HFF-Myc (cell line): ENCODE measurements around the gene TTC31.

Experiments
- DNase-seq: peaks from one replicate; pipeline ENCODE4 v3.0.0-alpha.2; 2011; ENCODE audit warnings: low read depth; ENCODE audit errors: extremely low read depth
- H3K4me3 ChIP-seq: replicated peaks from 2 replicates; pipeline ENCODE4 v1.5.1; 2011; ENCODE audit warnings: low read depth, mild to moderate bottlenecking, control low read depth, low read length
- TF ChIP-seq, protein P1 (sequence below): IDR thresholded peaks from 2 replicates; pipeline ENCODE4 v1.5.1; 2012; ENCODE audit warnings: mild to moderate bottlenecking, low read depth, low read length, control low read depth; ENCODE audit errors: missing control alignments

The TTC31 gene

DNA sequence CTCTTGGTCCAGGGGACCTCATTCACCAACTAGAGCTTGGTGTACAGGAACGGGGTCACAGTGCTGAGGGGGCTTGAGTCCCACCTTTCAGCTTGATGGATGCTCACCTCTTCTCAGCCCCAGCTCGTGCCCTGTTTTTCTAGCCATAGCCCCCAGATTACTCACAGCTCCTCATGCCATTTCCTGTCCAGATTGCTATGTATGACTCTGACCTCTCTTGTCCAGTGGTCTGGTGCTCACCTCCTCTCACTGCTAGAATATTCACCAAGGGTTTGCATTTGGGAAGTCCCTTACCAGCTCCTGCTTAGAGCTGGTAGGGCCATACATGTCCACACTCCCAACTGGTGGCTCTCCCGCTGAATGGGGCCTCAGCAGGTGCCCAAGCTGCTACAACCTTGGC is 10.7 kb downstream of the TTC31 start:
- DNase-seq = no peak
- no peak overlapping the region for H3K4me3 ChIP-seq
- TF ChIP-seq, protein P1, sequence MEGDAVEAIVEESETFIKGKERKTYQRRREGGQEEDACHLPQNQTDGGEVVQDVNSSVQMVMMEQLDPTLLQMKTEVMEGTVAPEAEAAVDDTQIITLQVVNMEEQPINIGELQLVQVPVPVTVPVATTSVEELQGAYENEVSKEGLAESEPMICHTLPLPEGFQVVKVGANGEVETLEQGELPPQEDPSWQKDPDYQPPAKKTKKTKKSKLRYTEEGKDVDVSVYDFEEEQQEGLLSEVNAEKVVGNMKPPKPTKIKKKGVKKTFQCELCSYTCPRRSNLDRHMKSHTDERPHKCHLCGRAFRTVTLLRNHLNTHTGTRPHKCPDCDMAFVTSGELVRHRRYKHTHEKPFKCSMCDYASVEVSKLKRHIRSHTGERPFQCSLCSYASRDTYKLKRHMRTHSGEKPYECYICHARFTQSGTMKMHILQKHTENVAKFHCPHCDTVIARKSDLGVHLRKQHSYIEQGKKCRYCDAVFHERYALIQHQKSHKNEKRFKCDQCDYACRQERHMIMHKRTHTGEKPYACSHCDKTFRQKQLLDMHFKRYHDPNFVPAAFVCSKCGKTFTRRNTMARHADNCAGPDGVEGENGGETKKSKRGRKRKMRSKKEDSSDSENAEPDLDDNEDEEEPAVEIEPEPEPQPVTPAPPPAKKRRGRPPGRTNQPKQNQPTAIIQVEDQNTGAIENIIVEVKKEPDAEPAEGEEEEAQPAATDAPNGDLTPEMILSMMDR = no peak

DNA sequence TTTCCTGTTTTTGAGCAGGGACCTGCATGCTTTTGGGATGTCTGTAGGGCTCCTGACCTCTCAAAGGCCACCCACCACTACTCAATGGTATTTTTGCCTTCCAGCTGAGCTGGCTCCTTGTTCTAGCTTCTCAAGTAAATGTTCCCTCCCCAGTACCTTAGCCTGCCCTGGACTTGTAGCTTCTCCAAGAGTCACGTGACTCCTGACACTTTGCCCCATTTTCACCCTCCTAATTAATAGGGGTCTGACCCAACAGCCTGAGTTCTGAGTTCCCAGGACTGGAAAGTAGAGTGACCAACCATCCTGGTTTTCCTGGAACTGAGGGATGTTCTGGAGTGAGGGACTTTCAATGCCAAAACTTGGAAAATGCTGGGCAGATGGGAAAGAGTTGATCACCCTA is 12.6 kb downstream of the TTC31 start:
- TF ChIP-seq, protein P1 = no peak
- DNase-seq = no peak
- H3K4me3 ChIP-seq = no peak overlapping the region

DNA sequence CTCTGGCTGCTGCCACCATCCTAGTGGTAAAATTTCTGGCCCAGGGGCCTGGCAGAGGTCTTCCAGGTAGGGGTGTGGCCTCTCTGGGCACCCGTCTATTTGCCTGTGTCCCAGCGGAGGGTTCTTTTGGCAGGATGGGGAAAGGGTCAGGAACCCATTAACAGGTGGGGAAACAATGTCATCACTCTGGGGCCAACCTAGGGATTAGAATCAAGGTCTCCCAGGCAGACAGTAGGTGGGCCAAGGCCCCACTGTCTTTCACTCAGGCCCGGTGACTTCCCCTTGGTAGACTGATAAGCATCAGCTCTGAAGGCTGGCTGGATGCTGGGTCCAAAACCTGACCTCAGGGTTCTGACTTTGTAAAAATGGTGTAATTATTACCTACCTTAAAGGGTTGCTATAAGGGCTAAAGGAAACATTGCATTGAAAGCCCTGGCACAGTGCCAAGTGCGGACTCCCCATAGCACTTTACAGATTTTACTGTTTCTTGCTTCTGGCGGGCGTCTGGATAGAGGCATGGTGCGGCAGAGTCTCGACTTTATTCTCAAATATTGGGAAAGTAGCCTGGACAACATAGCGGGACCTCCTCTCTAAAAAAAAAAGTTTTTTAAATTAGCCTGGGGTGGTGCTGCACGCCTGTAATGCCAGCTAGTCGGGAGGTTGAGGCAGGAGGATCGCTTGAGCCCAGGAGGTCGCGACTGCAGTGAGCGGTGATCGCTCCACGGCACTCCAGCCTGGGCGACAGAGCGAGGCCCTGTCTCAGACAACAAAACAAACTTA is 14.3 kb downstream of the TTC31 start:
- TF ChIP-seq, protein P1 = no peak
- no peak for DNase-seq
- no peak overlapping the region for H3K4me3 ChIP-seq

DNA sequence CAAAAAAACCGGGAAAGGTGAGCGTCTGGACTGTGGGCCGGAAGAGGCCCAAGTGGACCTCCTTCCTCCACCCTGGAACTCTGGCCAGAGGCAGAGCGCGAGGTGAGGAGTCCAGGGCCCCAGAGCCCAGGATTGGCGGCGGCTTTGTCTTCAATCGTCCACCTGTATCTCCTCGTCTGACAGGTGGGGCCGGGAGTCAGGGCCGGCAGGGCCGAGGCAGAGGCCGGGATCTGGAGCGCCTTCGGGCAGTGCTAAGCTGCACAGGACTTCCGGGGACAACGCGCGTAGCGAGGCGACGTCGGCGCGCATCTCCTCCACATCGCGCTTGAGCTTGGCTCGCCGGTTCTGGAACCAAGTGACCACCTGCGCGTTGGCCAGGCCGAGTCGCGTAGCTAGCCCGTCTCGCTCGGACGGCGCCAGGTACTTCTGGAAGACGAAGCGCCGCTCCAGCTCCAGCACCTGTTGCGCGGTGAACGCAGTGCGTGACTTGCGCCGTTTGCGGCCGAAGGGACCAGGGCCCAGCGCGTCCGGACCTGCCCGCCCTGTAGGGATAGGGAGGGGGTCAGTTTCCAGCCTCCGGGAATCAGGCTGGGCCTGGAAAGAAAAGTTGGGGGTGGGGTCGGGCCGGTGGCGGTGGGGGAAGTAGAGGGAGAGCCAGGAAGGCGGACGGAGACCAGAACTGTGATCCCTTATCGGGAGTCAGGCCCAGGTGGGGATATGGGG is 15.1 kb downstream of the TTC31 start:
- H3K4me3 ChIP-seq = peak overlapping the region; percentile 36
- TF ChIP-seq, protein P1 = no peak
- no peak for DNase-seq

DNA sequence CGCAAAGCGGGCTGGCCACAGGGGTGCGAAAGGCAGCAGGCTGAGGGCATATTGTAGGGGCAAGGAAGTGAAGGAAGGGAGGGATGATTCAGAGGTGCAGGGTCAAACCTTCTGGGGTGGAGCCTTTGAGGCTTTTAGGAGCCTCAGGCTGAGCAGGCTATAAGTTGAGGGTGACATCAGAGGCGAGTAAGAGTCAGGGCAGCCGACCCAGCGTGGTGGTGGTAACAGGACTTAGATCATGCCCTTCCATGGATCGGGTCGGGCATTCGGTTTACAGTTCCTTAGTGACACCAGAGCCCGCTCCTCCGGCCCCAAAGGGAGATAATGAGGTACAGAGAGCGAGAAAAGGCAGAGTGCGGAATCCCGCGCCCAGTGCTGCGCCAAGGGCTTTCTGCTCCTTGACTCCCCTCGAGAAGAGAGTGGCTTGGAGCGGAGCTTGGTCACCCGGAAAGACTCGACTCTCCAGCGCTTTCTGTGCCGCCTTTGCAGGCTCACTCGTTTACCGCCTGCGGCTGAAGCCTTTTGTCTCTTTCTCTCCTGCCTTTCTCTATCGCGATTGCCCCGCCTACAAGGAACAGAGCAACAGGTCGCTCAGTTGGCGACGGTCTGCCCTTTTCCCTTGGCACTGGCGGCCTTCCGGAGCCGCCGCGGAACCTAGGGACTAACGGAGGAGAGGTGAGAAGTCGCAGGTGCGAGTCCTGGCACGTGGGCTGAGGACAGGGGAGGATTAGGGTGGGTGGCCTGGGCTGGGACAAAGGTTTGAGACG is 15.8 kb downstream of the TTC31 start:
- peak overlapping the region; percentile 36 for H3K4me3 ChIP-seq
- TF ChIP-seq, protein P1 = no peak
- DNase-seq = no peak

DNA sequence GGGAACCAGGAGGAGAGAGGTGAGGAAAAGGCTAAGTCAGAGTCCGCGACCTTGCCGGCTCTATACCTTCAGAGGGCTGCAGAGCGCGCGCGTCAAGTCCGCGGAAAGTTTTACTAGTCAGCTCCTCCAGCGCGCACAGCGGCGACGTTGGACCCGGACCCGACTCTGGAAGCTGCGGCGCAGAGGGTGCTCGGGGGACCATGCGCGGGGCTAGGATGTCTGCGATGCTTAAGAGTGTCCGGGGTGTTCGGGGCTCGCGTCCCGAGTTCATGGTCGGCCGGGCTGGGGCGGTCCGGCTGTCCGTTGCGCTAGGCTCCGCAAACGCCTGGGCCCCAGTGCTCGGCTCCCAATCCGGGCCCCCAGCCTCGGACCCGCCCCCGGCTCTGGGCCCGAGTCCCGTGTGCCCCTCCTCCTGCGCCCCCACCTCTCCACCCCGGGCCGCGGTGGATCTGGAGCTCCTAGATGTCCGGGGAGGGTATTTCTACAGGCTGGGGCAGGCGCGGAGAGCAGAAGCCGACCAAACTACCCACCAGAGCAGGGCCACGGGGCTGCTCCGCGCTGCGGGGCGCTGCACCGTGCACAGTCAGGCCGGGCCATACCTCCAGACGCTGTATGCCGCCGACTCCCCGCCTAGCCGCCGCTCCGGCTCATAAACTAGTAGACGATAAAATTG is 16.5 kb downstream of the TTC31 start, which contains the start of gene LBX2:
LBX2 (minus strand) TSS at position 337 of the 673 bp plus-strand sequence; CDS start at position 271, 66 bp downstream.
- TF ChIP-seq, protein P1 = no peak
- DNase-seq = no peak
- H3K4me3 ChIP-seq = peak within 1 kb of the TSS; percentile 36
